ENCODE data around the gene B9D1.

The B9D1 gene

DNA sequence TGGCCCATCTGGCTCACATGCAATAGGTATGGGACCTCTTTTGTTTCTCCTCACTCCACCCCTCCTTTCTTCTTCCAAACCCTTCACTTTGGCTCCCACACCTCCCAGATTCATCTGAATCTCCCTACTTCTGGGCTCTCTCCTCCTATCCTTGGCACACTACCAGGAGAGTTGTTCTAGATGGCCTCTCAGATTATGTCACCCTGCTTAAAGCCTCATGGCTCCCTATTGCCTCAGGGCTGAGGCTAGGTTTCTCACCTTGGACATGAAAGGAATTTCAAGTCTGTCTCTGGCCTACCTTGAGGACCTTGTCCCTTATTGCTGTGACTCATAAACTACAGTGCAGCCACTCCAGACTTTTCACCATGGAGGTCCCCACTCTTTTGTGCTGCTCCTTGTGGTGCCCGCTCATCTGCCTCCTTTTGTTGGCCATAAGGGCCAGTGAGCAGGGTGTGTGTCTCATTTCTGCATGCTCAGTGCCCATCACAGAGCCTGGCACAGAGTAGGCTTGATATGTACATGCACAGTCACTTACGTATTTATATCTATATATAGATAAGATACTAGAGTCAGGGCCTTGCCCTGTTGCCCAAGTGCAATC is 25.5 kb upstream of the B9D1 start:
- DNase-seq, result no peak

DNA sequence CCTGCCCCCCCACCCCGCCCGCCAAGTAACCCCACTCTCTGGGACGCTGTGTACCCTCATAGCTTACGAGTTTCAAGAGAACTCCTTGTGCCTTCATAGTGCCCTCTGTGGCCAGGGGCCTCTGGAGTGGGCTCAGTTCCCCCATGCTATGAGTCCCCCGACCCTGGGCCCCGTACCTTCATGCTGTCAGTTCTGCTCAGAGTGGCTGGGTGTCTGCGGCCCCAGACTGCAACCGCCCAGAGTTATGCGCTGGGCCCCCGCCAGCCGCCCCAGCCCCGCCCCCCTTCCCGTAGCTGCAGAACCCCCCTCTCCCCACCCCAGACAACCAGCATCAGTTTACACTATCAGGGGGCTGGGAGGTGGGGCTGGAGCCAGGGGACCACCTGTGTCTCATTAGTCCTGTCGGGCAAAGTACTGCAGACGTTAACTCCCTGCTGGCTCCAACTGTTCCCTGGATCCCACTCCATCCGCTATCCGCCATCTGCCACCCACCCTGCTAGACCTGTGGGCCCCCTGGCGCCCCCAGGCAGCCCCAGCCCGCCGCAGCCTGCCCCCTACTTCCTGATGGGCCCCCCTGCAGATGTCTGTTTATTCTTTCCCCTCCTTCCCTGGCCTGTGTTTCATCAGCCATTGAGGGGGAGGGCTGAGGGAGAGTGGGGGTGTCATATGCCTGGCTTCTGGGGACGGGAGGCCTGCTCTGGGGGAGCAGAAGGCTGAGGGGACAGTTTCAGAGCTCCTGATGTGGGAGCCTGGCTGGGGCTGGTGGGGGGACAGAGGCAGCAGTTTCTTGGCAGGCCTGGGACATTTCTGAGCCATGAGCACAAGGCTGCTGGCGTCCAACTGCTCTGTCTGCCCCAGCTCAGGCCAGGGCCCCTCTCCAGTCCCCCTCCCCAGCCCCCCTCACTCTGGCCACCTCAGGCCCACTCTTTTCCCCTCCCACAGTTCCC is 24.7 kb upstream of the B9D1 start, which contains the start of gene MFAP4:
MFAP4 (minus strand) TSS at position 217 of the 947 bp plus-strand sequence; CDS start at position 182, 35 bp downstream.
- DNase-seq, result no peak

DNA sequence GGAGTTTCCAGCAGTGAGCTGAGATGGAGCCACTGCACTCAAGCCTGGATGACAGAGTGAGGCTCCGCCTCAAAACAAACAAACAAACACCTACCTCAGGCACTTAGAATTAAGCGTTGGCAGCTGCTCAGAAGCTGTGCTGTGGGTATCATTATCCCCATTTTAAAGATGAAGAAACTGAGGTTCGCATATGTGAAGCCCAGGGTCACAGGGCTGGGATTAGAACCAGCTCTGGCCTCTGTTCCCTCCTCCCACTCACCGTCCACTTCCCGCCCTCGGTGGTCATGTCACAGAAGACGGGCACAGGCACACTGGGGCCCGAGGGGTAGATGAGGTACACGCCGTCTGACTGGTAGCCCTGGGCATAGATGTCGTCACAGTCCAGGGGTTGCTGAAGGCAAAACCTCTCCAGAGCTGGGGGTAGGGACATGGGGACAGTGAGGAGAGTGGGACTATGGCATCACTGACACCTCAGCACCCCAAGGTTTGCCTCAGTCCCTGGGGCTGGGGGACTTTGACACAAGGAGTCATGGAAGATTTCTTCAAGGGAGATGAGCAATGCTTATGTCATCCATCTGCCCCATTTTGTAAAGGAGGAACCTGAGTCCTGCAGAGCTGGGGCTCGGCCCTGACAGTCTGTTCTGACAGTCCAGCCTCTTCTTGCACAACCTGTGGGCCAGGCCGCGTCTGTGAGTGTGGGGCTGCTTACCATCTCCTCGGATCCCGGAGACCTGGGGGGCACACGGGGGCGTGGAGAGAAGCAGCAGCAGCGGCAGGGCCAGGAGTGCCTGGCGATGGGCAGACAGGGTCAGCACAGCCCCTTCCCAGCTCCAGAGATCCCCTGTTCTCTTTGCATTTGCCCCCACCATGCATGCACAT is 23.8 kb upstream of the B9D1 start:
- no peak for DNase-seq

DNA sequence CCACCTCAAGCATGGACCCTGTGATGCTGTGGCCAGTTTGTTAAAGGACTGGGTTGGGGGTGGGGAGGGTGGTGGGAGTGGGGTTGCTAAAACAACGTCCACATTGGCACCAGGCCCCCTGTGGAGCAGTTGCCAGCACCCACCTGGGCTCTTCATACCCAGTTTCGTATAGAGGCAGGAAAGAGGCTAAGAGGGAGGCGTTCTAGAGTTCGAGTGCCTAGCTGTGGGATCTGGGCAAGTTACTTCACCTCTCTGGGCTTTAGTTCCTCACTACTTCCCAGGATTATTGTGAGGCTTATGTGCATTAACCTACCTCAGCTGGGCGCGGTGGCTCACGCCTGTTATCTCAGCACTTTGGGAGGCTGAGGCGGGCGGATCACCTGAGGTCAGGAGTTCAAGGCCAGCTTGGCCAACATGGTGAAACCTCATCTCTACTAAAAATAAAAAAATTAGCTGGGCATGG is 23.0 kb upstream of the B9D1 start:
- no peak for DNase-seq

DNA sequence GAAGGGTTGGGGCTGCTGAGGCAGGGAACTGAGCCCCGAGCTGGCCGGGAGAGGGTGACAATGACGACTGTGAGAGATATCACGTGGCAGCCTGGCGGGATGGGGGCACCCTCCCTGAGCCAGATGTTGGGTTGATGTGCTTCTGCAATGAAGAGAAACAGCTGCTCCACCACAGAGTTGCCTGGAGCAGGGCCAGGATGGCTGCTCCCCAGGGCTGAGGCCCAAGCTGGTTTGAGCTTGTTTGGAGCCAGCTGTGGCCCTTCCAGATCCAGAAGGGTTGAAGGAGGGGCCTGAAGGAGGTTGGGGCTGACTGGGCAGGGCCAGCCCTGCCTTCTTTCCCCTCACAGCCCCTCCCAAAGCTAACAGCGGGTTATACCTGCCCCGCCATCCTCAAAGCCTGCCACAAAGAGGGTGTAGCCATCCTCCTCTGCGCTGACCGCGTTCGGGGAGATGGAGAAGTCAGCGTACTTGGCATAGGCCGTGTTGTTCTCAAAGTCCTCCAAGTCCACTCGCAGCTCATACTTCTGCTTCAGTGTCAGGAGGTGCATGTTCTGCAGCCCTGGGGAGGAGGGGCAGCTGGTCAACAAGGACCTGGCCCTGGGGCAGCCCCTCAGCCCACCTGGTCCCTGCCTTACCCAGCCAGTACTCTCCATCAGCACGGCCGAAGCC is 22.3 kb upstream of the B9D1 start:
- no peak for DNase-seq

DNA sequence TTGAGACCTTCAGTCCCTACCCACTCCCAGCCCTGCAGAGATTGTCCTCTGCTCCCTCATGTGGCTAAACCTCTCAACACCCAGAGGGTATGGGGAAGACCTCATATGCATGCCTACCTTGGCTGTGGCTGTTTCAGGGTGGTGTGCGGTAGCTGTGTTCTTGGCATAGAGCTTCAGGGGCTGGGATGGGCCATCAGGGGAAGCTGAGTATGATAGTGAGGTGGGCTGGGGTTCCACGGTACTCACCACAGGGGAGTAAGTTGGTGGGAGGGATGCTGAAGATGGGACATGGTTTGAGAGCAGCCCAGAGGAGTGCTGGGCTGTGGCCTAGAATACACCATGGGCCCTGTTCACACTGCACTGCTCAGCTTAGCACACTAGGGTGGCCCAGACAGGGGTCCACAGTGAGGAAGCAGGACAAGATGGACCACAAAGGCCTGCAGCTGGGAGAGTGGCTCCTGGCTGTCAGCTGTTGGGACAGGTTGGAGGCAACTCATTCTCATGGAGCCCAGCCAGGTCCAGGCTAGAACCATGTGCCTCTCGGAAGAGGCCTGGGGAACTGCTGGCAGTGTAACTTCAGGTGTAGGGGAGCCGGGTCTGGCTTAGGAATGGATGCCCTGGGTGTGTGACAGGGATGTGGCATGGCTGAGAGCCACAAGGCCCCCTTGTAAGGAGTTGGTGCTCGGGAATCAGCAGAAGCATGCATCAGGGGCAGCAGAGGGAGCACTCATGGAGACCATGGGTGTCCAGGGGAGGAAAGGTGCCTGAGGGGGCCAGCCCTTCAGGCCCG is 21.4 kb upstream of the B9D1 start:
- no peak for DNase-seq

DNA sequence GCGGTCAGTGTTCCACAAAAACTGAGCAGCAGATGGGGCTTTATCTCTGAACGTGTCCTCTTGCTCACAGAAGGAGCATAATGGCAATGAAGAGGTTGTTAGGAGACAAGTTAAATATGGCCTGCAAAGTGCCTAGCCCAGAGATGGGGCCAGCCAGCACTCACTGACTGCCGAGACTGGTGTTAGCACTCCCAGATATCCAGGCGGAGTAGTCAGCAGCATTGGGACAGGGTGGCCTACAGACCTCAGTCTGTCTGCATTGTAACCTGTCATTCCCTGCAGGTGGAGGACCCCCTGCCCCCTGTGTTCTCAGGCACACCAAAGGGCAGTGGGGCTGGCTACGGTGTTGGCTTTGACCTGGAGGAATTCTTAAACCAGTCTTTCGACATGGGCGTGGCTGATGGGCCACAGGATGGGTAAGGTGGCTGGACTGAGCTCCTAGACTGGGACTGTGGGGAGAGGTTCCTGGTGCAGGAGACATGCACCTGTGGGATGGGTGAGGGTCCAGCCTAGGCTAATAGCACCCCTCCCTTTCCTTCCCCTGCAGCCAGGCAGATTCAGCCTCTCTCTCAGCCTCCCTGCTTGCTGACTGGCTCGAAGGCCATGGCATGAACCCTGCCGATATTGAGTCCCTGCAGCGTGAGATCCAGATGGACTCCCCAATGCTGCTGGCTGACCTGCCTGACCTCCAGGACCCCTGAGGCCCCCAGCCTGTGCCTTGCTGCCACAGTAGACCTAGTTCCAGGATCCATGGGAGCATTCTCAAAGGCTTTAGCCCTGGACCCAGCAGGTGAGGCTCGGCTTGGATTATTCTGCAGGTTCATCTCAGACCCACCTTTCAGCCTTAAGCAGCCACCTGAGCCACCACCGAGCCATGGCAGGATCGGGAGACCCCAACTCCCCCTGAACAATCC is 20.3 kb upstream of the B9D1 start:
- no peak for DNase-seq

DNA sequence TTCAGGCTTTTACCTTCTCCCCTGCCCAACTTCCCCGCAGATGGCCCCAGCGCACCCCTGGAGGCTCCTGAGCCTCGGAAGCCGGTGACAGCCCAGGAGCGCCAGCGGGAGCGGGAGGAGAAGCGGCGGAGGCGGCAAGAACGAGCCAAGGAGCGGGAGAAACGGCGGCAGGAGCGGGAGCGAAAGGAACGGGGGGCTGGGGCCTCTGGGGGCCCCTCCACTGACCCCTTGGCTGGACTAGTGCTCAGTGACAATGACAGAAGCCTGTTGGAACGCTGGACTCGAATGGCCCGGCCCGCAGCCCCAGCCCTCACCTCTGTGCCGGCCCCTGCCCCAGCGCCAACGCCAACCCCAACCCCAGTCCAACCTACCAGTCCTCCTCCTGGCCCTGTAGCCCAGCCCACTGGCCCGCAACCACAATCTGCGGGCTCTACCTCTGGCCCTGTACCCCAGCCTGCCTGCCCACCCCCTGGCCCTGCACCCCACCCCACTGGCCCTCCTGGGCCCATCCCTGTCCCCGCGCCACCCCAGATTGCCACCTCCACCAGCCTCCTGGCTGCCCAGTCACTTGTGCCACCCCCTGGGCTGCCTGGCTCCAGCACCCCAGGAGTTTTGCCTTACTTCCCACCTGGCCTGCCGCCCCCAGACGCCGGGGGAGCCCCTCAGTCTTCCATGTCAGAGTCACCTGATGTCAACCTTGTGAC is 19.4 kb upstream of the B9D1 start:
- DNase-seq, result no peak

DNA sequence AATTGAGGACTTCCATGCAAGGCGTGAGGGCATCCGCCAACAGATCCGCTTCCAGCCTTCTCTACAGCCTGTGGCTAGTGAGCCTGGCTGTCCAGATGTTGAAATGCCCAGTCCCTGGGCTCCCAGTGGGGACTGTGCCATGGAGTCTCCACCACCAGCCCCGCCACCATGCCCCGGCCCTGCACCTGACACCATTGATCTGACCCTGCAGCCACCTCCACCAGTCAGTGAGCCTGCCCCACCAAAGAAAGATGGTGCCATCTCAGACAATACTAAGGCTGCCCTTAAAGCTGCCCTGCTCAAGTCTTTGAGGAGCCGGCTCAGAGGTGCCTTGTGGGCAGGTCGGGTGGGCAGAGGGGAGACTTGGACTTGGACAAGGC is 18.8 kb upstream of the B9D1 start:
- no peak for DNase-seq

DNA sequence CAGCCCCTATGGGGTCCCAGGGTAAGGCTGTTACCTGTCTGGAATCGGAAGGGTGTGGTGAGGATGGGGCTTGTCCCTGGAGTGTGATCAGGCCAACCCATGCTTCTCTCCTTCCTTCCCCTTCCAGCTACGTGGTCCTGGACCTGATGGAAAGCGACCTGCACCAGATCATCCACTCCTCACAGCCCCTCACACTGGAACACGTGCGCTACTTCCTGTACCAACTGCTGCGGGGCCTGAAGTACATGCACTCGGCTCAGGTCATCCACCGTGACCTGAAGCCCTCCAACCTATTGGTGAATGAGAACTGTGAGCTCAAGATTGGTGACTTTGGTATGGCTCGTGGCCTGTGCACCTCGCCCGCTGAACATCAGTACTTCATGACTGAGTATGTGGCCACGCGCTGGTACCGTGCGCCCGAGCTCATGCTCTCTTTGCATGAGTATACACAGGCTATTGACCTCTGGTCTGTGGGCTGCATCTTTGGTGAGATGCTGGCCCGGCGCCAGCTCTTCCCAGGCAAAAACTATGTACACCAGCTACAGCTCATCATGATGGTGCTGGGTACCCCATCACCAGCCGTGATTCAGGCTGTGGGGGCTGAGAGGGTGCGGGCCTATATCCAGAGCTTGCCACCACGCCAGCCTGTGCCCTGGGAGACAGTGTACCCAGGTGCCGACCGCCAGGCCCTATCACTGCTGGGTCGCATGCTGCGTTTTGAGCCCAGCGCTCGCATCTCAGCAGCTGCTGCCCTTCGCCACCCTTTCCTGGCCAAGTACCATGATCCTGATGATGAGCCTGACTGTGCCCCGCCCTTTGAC is 18.2 kb upstream of the B9D1 start:
- DNase-seq, result no peak

DNA sequence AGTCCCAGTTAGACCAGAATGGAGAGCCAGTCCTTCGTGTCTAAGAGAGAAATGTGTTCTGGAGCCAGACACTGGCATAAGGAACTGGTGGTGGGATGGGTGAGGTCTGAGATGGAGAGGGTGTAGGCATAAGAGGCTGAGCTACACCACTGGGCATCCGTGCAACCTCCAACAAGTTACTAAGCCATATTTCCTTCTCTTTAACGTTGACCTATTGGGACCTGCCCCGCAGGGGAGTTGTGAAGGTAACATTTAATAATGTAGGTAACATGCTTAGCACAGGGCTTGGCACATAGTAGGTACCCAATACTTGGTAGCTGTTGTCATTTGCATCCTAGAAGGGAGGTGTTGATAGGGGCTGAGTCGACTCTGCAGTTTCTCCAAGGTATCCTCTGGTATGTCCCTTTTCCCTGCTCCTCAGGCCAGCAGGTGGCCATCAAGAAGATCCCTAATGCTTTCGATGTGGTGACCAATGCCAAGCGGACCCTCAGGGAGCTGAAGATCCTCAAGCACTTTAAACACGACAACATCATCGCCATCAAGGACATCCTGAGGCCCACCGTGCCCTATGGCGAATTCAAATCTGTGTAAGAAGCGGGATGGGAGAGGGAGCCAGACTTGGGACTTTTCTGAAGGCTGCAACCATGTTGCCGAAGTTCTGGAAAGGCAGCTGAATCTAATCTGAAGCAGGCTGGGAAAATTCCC is 17.0 kb upstream of the B9D1 start:
- DNase-seq, result no peak

DNA sequence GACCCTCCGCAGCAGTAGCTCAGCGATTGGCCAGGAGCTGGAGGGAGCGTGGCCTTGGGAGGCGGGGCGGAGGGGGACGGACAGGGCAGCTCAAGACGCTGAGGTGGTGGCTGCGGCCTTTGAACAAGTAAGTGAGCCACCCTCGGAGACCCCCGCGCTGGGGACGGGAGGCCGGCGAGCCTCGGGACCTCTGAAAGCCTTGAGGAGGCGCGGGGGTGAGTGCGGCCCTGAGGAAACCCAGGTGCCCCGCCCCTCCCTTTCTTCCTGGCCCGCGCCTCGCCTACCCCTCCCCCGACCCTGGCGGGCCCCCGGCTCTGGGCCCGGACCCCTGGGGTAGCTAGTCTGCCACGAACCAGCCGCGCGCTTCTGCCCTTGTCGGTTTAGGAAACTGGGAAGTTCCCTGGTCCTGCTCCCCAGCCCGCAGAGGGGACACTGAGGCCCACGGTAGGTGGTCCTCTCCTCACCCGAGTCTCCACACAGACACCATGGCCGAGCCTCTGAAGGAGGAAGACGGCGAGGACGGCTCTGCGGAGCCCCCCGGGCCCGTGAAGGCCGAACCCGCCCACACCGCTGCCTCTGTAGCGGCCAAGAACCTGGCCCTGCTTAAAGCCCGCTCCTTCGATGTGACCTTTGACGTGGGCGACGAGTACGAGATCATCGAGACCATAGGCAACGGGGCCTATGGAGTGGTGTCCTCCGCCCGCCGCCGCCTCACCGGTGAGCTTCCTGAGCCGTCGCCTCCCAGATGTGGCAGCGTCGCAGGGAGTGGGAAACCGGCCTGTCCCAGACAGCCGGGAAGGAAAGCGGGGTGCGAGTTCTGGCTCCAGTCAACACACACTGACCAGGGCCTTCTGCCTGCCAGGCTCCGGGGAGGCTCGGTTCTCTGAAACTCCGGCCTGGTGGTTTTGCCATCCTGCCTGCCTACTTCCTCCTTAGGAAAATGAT is 16.2 kb upstream of the B9D1 start, which contains the start of gene MAPK7:
MAPK7 (plus strand) TSS at position 83 of the 945 bp plus-strand sequence; CDS start at position 486, 403 bp downstream.
- DNase-seq, result no peak

DNA sequence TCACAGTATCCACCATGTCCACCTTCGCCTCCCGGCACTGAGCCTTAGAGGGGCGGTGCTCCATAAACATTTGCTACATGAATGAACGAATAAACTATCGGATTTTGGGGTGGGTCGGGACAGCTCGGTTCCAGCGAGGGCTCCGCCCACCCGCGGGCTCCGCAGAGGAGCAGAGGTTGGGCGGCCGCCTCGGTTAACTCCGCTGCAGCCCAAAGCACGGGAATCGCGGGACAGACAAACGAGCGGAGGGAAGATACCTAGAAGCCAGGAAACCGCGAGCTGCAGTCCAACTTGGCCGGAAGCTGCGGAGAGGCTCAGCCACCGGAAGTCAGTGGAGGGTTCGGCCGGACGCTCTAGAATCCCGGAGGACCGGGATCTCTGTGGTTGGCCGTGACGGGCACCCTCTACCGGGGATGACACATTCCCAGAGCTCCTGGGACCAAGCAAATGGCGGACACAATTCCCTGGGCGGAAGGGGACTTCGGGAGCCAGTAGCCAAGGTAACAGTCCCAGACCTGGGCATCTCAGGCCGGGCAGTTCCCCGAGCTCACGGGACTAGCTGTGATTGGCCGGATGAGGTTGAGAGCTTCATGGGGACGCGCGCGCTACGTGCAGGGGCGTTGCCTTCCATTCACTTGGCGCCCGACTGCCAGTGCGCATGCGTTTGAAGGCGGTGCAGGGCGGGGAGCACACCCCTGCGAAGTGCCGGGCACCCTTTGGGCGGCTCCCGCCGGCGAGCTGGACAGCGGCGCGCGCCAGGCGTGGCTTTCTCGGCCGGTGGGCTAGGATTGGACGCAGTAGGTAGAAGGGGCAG is 15.3 kb upstream of the B9D1 start:
- DNase-seq, result peak; percentile 76

DNA sequence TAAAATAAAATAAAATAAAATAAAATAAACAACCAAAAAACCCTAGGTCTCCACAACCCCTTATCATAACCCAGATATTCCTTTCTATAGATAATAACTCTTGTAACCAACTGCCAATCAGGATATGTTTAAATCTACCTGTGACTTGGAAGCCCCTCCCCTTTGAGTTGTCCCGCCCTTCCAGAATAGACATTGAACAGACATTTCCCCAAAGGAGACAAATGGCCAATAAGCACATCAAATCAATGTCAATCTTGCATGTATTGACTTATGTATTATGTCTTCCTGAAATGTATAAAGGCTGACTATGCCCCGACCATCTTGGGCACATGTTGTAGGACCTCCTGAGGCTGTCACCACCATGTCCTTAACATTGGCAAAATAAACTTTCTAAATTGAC is 14.3 kb upstream of the B9D1 start:
- no peak for DNase-seq

DNA sequence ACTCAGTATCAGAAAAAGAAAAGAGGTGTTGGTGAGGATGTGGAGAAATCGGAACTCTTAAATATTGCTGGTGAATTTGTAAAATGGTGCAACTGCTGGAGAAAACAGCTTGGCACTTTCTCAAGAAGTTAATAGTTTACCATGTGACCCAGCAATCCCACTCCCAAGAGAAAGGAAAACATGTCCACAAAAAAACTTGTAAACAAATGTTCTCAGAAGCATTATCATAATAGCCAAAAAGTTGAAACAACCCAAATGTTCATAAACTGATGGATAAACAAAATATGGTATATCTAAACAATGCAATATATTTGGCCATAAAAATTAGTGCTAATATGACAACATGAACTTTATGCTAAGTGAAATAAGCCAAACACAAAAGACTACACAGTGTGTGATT is 13.2 kb upstream of the B9D1 start:
- DNase-seq, result no peak

DNA sequence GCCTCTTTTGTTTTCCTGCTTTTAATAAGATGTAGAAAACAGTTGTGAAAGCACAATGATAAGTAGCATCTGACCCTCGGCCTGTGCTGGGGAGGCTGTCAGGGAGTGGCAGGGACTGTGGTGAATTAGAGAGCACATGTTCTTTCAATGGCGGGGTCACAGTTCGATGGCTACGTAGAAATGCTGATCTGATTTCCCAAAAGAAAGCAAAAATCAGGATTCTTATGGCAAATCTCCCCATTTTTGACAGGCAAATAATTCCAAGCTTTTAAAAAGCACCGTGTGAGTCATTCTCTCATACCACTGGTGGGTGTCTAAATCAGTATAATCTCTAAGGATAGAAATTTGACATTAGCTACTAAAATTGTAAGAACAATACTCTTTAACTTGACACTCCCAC is 11.6 kb upstream of the B9D1 start:
- no peak for DNase-seq

All from NCI-H187 treated with DMSO at 0.1 percent for 48 hours (cell line).